Caco-2 (cell line): ENCODE data around the gene MYO1F. TPM values are rescaled to one million over a fixed set of nuclear protein-coding genes. Genes with fewer than 3 reads are reported as not detected.

Experiments
- BruUV-seq: library from RNA; stranded (reverse); fragments of 400-500 nt; replicated peaks from 2 replicates; lab custom pipeline; 2021; lab: Mats Ljungman, UMichigan
- CTCF ChIA-PET: fragments of 300-600 bp; sonication (Branson Sonifier 250); formaldehyde crosslinking; loops from one replicate; lab custom pipeline; 2022; ENCODE audit warnings: antibody characterized with exemption; lab: Charles Lee
- POLR2A ChIA-PET: fragments of 300-600 bp; sonication (Branson Sonifier 250); formaldehyde crosslinking; loops from one replicate; lab custom pipeline; 2022; ENCODE audit warnings: antibody characterized with exemption; lab: Charles Lee
- DNase-seq, 2 experiments: peaks; one replicate each; pipeline versions ENCODE4 v3.0.0 to v3.0.0-alpha.2; 2020 to 2022
- H3K27me3 ChIP-seq: replicated peaks from 2 replicates; pipeline ENCODE4 v1.6.0; 2011; ENCODE audit warnings: low read length; ENCODE audit not compliant: control insufficient read depth, insufficient read depth
- H3K36me3 ChIP-seq: 2 replicates; pipeline ENCODE4 v1.5.1; 2011; ENCODE audit warnings: low read length; ENCODE audit not compliant: control insufficient read depth, insufficient read depth
- H3K4me1 ChIP-seq: fragments of 250-450 bp; sonication (Bioruptor Pico); 2 replicates; pipeline ENCODE4 v1.5.1; 2020; ENCODE audit warnings: mild to moderate bottlenecking
- H3K4me3 ChIP-seq: 2 replicates; pipeline ENCODE4 v1.5.1; 2011; ENCODE audit warnings: low read depth, mild to moderate bottlenecking, control low read depth, low read length
- H3K9me3 ChIP-seq: fragments of 250-450 bp; sonication (Bioruptor Pico); 2 replicates; pipeline ENCODE4 v1.5.1; 2020; ENCODE audit warnings: mild to moderate bottlenecking, moderate library complexity
- H3K27ac Mint-ChIP-seq: one replicate; pipeline ENCODE4 v1.8.0; 2022; ENCODE audit warnings: mixed read lengths; ENCODE audit not compliant: unreplicated experiment
- H3K27me3 Mint-ChIP-seq: one replicate; pipeline ENCODE4 v1.8.0; 2022; ENCODE audit warnings: mixed read lengths; ENCODE audit not compliant: insufficient read depth, unreplicated experiment
- H3K36me3 Mint-ChIP-seq: one replicate; pipeline ENCODE4 v1.8.0; 2022; ENCODE audit warnings: mild to moderate bottlenecking, mixed read lengths; ENCODE audit not compliant: insufficient read depth, unreplicated experiment
- H3K4me1 Mint-ChIP-seq: one replicate; pipeline ENCODE4 v1.8.0; 2022; ENCODE audit warnings: low read depth, mixed read lengths; ENCODE audit not compliant: unreplicated experiment
- H3K4me3 Mint-ChIP-seq: one replicate; pipeline ENCODE4 v1.8.0; 2022; ENCODE audit warnings: mild to moderate bottlenecking, moderate library complexity, mixed read lengths; ENCODE audit not compliant: unreplicated experiment
- H3K9me3 Mint-ChIP-seq: one replicate; pipeline ENCODE4 v1.8.0; 2022; ENCODE audit warnings: mixed read lengths; ENCODE audit not compliant: unreplicated experiment
- intact Hi-C: fragments of 100-400 bp; cut with micrococcal nuclease; formaldehyde crosslinking; loops from one replicate; pipeline ENCODE4 v1.10.0; 2022; ENCODE audit not compliant: unreplicated experiment
- total RNA-seq: library from RNA; stranded (reverse); gene quantifications from 2 replicates; pipeline ENCODE4 v1.2.3, GENCODE V29; 2022
- TF ChIP-seq, protein P1 (sequence below), 2 experiments: fragments of 200-600 bp in 1 of 2; IDR thresholded peaks; 1 replicate in 1 of 2; 2 replicates in 1 of 2; pipeline versions ENCODE4 v1.5.1 to v1.8.0; 2011 to 2022; ENCODE audit warnings: antibody characterized with exemption in 1 of 2, control low read depth in 1 of 2, inconsistent platforms in 1 of 2, low read depth in 1 of 2, low read length in 1 of 2, mild to moderate bottlenecking in 1 of 2, moderate library complexity in 1 of 2; ENCODE audit not compliant: insufficient read depth in 1 of 2, severe bottlenecking in 1 of 2, unreplicated experiment in 1 of 2

The MYO1F gene
- total RNA-seq, 1 experiment from 2014 or later: 0.25 TPM

DNA sequence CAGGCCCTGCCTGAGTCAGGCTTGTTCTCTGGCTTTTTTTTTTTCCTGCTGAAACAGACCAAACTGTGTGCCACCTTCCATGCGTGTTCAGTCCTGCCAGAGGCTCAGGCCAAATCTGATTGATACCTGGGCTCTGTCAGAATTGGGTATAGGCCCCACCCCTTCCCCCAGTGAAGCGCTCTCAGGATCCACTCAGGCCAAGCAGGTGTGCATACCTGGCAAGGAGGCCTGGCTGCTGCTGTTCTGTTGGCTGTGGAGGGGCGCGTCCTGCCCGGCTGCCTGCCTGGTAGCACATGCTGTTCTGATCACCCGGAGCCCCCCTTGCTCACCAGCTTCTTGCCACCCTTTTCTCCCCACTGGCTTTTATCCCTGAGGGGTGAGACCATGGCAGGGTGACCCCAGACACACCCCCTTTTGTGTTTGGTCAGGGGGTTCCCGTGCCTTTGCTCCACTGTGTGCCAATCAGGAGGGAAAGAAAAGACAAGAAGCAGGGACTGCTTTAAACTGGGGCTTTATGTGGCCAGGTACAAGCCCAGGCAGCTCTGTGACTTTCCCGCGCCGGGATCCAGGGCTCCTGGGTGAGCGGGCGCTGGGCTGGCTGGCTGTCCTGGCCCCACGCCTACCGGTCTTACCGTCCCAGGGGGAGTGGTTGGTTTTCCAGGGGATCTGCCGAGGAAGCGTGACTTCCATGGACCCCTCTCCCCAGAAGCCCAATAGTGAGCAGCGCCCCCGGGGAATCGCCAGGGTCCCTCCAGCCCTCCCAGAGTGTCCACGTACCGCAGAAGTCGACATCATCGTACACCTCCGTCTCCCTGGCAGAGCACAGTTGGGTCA, 87.5 kb downstream of the MYO1F start:
- Mint-ChIP-seq H3K9me3 (no peaks in the 10 kb centered on the region), H3K27me3 (no peaks in the 10 kb centered on the region), H3K4me3 (no peak overlapping the region), H3K27ac (peak overlapping the region; percentile 16), H3K36me3 (peaks cover 60% of the 10 kb centered on the region), H3K4me1 (no peaks in the 10 kb centered on the region)
- intact Hi-C loops: no loop called here
- no peaks in the 10 kb centered on the region for H3K4me1 ChIP-seq
- BruUV-seq: no TSS peak
- POLR2A ChIA-PET: no interaction called here
- no peak overlapping the region for H3K4me3 ChIP-seq
- no peak for DNase-seq
- TF ChIP-seq, protein P1, sequence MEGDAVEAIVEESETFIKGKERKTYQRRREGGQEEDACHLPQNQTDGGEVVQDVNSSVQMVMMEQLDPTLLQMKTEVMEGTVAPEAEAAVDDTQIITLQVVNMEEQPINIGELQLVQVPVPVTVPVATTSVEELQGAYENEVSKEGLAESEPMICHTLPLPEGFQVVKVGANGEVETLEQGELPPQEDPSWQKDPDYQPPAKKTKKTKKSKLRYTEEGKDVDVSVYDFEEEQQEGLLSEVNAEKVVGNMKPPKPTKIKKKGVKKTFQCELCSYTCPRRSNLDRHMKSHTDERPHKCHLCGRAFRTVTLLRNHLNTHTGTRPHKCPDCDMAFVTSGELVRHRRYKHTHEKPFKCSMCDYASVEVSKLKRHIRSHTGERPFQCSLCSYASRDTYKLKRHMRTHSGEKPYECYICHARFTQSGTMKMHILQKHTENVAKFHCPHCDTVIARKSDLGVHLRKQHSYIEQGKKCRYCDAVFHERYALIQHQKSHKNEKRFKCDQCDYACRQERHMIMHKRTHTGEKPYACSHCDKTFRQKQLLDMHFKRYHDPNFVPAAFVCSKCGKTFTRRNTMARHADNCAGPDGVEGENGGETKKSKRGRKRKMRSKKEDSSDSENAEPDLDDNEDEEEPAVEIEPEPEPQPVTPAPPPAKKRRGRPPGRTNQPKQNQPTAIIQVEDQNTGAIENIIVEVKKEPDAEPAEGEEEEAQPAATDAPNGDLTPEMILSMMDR (IDR thresholded peaks at IDR 0.05; ENCODE audit: insufficient read depth in 1 of 2, low read depth in 1 of 2, low read length in 1 of 2, severe bottlenecking in 1 of 2, unreplicated experiment in 1 of 2): no peak
- H3K9me3 ChIP-seq: no peaks in the 10 kb centered on the region
- H3K36me3 ChIP-seq: peaks cover 2% of the 10 kb centered on the region
- no peaks in the 10 kb centered on the region for H3K27me3 ChIP-seq
- CTCF ChIA-PET: no interaction called here

DNA sequence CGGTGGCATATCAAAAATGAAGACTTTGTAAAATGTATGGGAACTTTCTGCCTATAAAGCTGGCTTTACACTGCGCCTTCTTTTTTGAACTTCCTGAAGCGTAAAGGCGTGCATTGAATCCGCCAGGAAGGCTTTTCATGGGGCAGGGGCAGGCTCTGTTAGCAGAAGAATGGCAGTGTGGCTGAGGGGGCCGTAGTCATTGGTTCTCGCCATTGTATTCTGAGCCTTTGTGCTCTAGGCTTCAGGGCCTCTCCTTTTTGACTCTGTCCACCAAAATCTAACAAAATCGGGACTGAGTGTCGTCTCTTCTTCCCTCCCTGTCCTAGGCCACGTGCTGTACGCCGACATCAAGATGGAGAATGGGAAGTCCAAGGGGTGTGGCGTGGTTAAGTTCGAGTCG, 88.9 kb downstream of the MYO1F start:
- no peak for DNase-seq
- BruUV-seq: no TSS peak
- no peaks in the 10 kb centered on the region for H3K9me3 ChIP-seq
- no peaks in the 10 kb centered on the region for H3K27me3 Mint-ChIP-seq
- POLR2A ChIA-PET: no interaction called here
- TF ChIP-seq, protein P1 (IDR thresholded peaks at IDR 0.05; ENCODE audit: insufficient read depth in 1 of 2, low read depth in 1 of 2, low read length in 1 of 2, severe bottlenecking in 1 of 2, unreplicated experiment in 1 of 2): no peak
- H3K27ac Mint-ChIP-seq: no peak overlapping the region
- peaks cover 74% of the 10 kb centered on the region for H3K36me3 Mint-ChIP-seq
- H3K4me1 Mint-ChIP-seq: no peaks in the 10 kb centered on the region
- H3K27me3 ChIP-seq: no peaks in the 10 kb centered on the region
- peaks cover 2% of the 10 kb centered on the region for H3K36me3 ChIP-seq
- intact Hi-C loops: no loop called here
- H3K9me3 Mint-ChIP-seq: no peaks in the 10 kb centered on the region
- CTCF ChIA-PET: no interaction called here
- no peak overlapping the region for H3K4me3 ChIP-seq
- no peaks in the 10 kb centered on the region for H3K4me1 ChIP-seq
- no peak overlapping the region for H3K4me3 Mint-ChIP-seq

DNA sequence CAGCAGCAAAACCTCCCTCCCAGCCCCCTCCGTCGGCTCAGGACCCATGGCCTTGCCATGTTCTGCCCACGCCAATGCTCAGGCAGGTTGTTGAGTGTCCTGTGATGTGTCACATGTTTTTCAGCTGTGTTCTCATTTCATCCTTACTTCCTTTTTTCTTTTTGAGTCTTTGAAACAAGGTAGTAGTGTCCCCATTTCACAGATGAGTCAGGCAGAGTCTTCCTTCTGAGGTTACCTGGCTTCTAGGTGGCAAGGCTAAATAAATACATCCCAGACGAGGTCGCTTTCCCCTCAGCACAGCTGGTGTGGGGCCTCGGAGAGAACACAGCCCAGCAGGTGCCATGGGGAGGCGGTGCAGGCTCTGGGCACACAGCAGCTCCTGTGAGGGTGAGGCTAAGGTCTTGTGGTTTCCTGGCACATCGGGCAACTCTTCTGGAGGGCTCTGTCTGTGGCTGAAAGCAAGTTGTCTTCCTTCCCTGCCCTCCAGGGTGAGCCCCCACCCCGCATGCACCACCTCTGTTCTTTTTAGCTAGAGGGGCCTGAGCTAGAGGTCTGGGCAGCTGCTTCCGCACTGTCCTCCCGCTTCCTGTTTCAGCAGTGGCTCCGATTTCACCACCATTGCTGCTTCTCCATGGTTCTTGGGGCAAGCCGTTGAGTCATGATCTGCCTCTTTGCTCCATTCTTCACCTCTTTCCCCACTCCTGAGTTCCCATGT, 89.9 kb downstream of the MYO1F start:
- peaks cover 2% of the 10 kb centered on the region for H3K36me3 ChIP-seq
- Mint-ChIP-seq H3K4me1 (no peaks in the 10 kb centered on the region), H3K27ac (no peak overlapping the region), H3K36me3 (peaks cover 85% of the 10 kb centered on the region), H3K27me3 (no peaks in the 10 kb centered on the region), H3K9me3 (no peaks in the 10 kb centered on the region), H3K4me3 (no peak overlapping the region)
- TF ChIP-seq, protein P1 (IDR thresholded peaks at IDR 0.05; ENCODE audit: insufficient read depth in 1 of 2, low read depth in 1 of 2, low read length in 1 of 2, severe bottlenecking in 1 of 2, unreplicated experiment in 1 of 2): no peak
- DNase-seq: no peak
- no peak overlapping the region for H3K4me3 ChIP-seq
- H3K9me3 ChIP-seq: no peaks in the 10 kb centered on the region
- no TSS peak for BruUV-seq
- intact Hi-C loops: no loop called here
- CTCF ChIA-PET: interaction anchor here (0.6 kb wide), 1 partner anchor 129 kb away, joined by 3 read pairs; no protein-coding TSS in a partner anchor
- no peaks in the 10 kb centered on the region for H3K27me3 ChIP-seq
- no peaks in the 10 kb centered on the region for H3K4me1 ChIP-seq
- POLR2A ChIA-PET: no interaction called here
